Measurements from ENCODE around the gene DOCK1.

DOCK1 gene

GRCh38 chr10:127458016-127458810, 553.0 kb downstream of the DOCK1 start:
- DNase-seq (ENCODE audit: low spot score in 2 of 2) (no peak), ATAC-seq (peak; percentile 31)
- Mint-ChIP-seq H3K4me3 (no peak overlapping the region), H3K9me3 (no peaks in the 10 kb centered on the region), H3K4me1 (no peaks in the 10 kb centered on the region), H3K36me3 (no peaks in the 10 kb centered on the region), H3K27ac (no peak overlapping the region)

- DNase-seq (ENCODE audit: low spot score in 2 of 2) = no peak
- Mint-ChIP-seq H3K9me3 (no peaks in the 10 kb centered on the region), H3K4me1 (no peaks in the 10 kb centered on the region), H3K27ac (no peak overlapping the region), H3K4me3 (no peak overlapping the region), H3K36me3 (no peaks in the 10 kb centered on the region)
- ATAC-seq = no peak
Measured at GRCh38 chr10:127458829-127459228, 553.6 kb downstream of the DOCK1 start.

DNA sequence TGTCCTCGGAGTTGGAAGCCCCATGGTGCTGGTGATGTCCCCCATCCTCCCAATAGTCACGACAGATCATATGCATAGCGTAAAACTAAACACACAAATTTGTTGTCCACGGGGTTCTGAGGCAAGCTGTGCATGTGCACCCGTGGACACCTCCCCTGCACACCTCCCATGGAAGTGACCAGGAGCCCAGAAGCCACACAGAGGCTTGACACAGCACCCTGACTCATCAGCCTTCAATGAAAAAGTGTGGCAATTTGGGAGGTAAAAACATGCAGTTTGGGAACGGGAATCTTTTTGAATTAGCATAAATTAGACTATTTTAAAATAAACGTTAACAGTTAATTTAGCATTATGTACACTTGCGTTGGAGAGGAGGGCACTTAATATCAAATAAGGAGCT, 554.7 kb downstream of the DOCK1 start:
- peaks cover 2% of the 10 kb centered on the region for H3K9me3 Mint-ChIP-seq
- H3K4me1 Mint-ChIP-seq = no peaks in the 10 kb centered on the region
- no peak for ATAC-seq
- H3K27ac Mint-ChIP-seq = no peak overlapping the region
- no peak for DNase-seq (ENCODE audit: low spot score in 2 of 2)
- no peak overlapping the region for H3K4me3 Mint-ChIP-seq
- no peaks in the 10 kb centered on the region for H3K36me3 Mint-ChIP-seq

- H3K4me1 Mint-ChIP-seq = no peaks in the 10 kb centered on the region
- H3K27ac Mint-ChIP-seq = no peak overlapping the region
- ATAC-seq = no peak
- DNase-seq (ENCODE audit: low spot score in 2 of 2) = no peak
- no peak overlapping the region for H3K4me3 Mint-ChIP-seq
- H3K36me3 Mint-ChIP-seq = no peaks in the 10 kb centered on the region
- peaks cover 3% of the 10 kb centered on the region for H3K9me3 Mint-ChIP-seq
Measured at GRCh38 chr10:127462643-127463295, 557.5 kb downstream of the DOCK1 start.

DNA sequence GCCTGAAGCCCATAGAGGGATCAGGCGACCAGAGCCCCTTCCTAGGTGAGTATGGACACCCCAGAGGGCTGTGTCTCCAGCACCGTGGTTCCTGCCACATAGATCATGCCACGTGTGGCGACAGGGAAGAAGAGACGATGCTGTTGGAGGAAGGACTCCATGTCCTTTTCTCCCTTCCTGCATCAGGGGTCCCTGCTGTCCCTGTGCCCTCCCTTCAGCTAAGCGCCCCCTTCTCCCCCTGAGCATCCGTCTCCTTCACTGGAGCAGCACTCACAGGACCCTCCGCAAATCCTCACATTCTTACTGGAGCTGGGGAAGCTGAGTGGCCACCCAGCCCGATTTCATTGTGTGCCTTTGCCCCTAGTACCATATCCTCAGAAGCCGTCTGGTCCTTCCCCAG, 558.3 kb downstream of the DOCK1 start:
- DNase-seq (ENCODE audit: low spot score in 2 of 2) (no peak), ATAC-seq (no peak)
- Mint-ChIP-seq H3K9me3 (peaks cover 3% of the 10 kb centered on the region), H3K4me3 (no peak overlapping the region), H3K4me1 (no peaks in the 10 kb centered on the region), H3K36me3 (no peaks in the 10 kb centered on the region), H3K27ac (no peak overlapping the region)

DNA sequence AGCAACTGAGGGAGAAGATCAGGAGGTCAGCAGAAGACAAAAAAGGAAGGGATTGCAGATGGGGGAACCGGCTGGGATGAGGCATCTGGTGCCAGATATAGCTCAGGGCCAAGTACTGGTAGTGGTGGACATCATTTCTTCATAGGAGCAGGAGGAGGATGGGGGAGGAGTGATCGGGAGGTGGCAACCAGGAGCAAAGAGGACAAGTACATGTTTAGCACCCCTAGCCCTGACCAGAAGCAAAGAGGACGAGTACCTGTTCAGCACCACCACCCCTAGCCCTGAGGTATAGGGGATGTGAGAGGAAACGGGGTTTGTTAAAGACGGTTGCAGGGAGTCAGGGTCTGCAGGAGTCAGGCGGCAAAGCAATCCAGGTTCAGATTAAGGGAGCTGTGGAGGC, 559.3 kb downstream of the DOCK1 start:
- DNase-seq (ENCODE audit: low spot score in 2 of 2) (no peak), ATAC-seq (no peak)
- Mint-ChIP-seq H3K27ac (no peak overlapping the region), H3K4me1 (no peaks in the 10 kb centered on the region), H3K4me3 (no peak overlapping the region), H3K36me3 (no peaks in the 10 kb centered on the region), H3K9me3 (peaks cover 3% of the 10 kb centered on the region)

DNA sequence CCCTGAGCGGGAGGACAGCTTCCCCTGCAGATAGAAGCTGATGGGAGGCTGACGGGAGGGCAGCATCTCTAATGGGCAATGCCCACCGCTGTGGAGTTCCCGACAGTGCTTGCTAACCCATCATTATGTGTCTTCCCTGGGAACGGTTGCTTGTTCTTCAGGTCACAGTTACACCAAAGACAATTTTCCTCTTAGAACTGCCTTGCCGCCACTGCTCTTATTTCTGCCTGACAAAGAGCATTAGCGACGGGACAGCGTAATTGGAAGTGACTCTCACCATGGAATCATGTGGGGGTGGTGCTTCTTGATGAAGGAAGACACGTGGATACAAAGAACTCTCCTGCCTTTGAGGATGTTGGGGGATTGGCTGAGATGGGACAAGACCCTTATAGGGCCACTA, 562.6 kb downstream of the DOCK1 start:
- Mint-ChIP-seq H3K27ac (no peak overlapping the region), H3K4me1 (no peaks in the 10 kb centered on the region), H3K36me3 (no peaks in the 10 kb centered on the region), H3K9me3 (peaks cover 3% of the 10 kb centered on the region), H3K4me3 (no peak overlapping the region)
- ATAC-seq (no peak), DNase-seq (ENCODE audit: low spot score in 2 of 2) (no peak)

DNA sequence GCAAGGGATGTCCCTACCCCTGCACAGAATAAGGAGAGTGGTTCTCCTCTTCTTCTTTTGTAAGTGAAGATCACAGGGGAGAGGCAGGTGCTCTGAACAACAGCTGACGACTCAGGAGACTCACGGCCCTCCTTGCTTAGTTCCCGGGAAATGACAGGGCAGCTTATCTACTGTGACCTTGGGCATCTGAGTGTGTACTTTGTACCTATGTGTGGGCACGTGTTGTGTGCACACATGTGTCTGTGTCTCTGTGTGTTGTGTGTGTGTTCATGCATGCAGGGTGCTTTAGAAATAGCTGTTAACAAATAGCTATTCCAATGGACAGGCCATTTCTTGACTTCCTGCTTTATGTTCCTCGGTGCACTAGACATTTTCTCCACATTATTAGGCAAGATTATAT, 563.4 kb downstream of the DOCK1 start:
- DNase-seq (ENCODE audit: low spot score in 2 of 2) = no peak
- H3K4me1 Mint-ChIP-seq = no peaks in the 10 kb centered on the region
- no peak overlapping the region for H3K27ac Mint-ChIP-seq
- H3K36me3 Mint-ChIP-seq = no peaks in the 10 kb centered on the region
- ATAC-seq = no peak
- peaks cover 3% of the 10 kb centered on the region for H3K9me3 Mint-ChIP-seq
- no peak overlapping the region for H3K4me3 Mint-ChIP-seq

- H3K36me3 Mint-ChIP-seq = no peaks in the 10 kb centered on the region
- no peak for DNase-seq (ENCODE audit: low spot score in 2 of 2)
- no peak overlapping the region for H3K27ac Mint-ChIP-seq
- no peak for ATAC-seq
- no peak overlapping the region for H3K4me3 Mint-ChIP-seq
- H3K9me3 Mint-ChIP-seq = no peaks in the 10 kb centered on the region
- no peaks in the 10 kb centered on the region for H3K4me1 Mint-ChIP-seq
Measured at GRCh38 chr10:127470911-127471310, 565.7 kb downstream of the DOCK1 start.

DNA sequence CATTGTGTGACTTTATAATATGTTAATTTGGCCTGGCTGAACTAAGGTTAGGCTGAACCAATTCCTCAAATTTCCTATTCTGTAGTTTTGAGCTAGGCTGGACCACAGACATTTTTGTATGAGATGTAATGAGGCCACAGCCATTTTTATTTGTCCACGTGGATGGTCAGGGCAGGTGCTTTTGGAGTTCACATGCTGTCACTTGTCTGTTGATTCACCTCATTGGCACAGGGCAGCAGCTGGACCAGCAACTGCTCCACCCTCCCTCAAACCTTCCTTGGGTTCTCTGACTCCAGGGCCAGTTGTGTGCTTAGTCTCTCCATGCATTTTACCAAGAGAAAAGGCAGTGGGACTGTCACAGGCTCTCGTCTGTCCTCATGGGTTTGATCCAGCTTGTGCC, 567.7 kb downstream of the DOCK1 start:
- H3K4me3 Mint-ChIP-seq = no peak overlapping the region
- H3K4me1 Mint-ChIP-seq = no peaks in the 10 kb centered on the region
- ATAC-seq (no peak), DNase-seq (ENCODE audit: low spot score in 2 of 2) (no peak)
- no peaks in the 10 kb centered on the region for H3K36me3 Mint-ChIP-seq
- no peak overlapping the region for H3K27ac Mint-ChIP-seq
- H3K9me3 Mint-ChIP-seq = no peaks in the 10 kb centered on the region

GRCh38 chr10:127474501-127474900, 569.3 kb downstream of the DOCK1 start:
- Mint-ChIP-seq H3K36me3 (no peaks in the 10 kb centered on the region), H3K27ac (no peak overlapping the region), H3K9me3 (no peaks in the 10 kb centered on the region), H3K4me1 (no peaks in the 10 kb centered on the region), H3K4me3 (no peak overlapping the region)
- ATAC-seq = no peak
- DNase-seq (ENCODE audit: low spot score in 2 of 2) = no peak

- H3K27ac Mint-ChIP-seq = no peak overlapping the region
- H3K9me3 Mint-ChIP-seq = no peaks in the 10 kb centered on the region
- ATAC-seq (no peak), DNase-seq (ENCODE audit: low spot score in 2 of 2) (no peak)
- no peaks in the 10 kb centered on the region for H3K4me1 Mint-ChIP-seq
- H3K36me3 Mint-ChIP-seq = no peaks in the 10 kb centered on the region
- H3K4me3 Mint-ChIP-seq = no peak overlapping the region
Measured at GRCh38 chr10:127485153-127485857, 580.1 kb downstream of the DOCK1 start.

- ATAC-seq = no peak
Measured at GRCh38 chr10:127486355-127486754, 581.1 kb downstream of the DOCK1 start.

DNA sequence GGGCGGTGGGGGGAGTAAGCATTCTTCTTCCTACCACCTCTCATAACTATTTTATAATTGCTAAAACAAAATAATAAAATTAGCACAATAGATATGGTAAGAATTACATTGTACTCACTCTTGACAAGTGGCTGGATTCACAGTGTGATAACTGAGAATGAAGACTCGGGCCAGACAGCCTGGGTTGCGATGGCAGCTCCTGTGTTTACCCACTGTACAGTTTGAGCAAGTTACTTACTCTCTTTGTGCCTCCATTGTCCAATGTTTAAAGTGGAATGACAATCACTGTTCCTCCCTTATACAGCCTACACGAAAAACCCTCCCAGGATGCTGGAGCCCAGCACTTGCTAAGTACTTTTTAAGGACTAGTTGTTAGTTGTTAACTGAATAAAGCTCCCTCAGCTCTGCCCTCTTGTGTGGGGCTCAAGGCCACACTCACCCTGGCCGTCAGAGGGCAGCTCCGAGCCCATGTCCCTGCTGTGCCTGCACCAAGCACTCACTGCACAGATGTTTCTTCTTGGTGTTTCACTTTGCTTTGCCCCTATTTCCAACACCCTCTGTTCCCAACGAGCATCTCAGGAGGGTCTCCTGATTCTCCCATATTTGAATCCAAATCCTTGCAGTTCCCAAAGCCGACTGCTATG, 587.5 kb downstream of the DOCK1 start:
- ATAC-seq (peak; percentile 38), DNase-seq (ENCODE audit: low spot score in 2 of 2) (no peak)
- Mint-ChIP-seq H3K4me1 (no peaks in the 10 kb centered on the region), H3K4me3 (no peak overlapping the region), H3K27ac (no peak overlapping the region), H3K36me3 (no peaks in the 10 kb centered on the region), H3K9me3 (peaks cover 5% of the 10 kb centered on the region)

More at GRCh38 chr10:127486355-127486754, 581.1 kb downstream of the DOCK1 start:
- H3K36me3 Mint-ChIP-seq = no peaks in the 10 kb centered on the region
- no peaks in the 10 kb centered on the region for H3K9me3 Mint-ChIP-seq
- H3K4me1 Mint-ChIP-seq = no peaks in the 10 kb centered on the region
- no peak overlapping the region for H3K4me3 Mint-ChIP-seq
- H3K27ac Mint-ChIP-seq = no peak overlapping the region
- DNase-seq (ENCODE audit: low spot score in 2 of 2) = no peak

GRCh38 chr10:127496035-127496434, 590.8 kb downstream of the DOCK1 start:
- Mint-ChIP-seq H3K9me3 (peaks cover 5% of the 10 kb centered on the region), H3K4me1 (no peaks in the 10 kb centered on the region), H3K36me3 (no peaks in the 10 kb centered on the region), H3K27ac (no peak overlapping the region), H3K4me3 (no peak overlapping the region)
- ATAC-seq = no peak
- no peak for DNase-seq (ENCODE audit: low spot score in 2 of 2)
